Lung (tissue), 12 donors: ENCODE data around the gene ZNF326. TPM values are rescaled to one million over a fixed set of nuclear protein-coding genes. Genes with fewer than 3 reads are reported as not detected.

Source experiments
- ATAC-seq: fragments of 200-7000 bp; cut with Tn5 transposase; one replicate; pipeline ENCODE4 v1.9.1; 2020; ENCODE audit warnings: moderate number of reproducible peaks; ENCODE audit not compliant: insufficient read depth, low FRiP score
- DNase-seq, 3 donors: peaks; one replicate each; pipeline ENCODE4 v3.0.0-alpha.2; 2013 to 2017
- H3K27ac ChIP-seq, 2 donors: one replicate each; pipeline ENCODE4 v1.5.1; 2013; ENCODE audit warnings: mild to moderate bottlenecking in 2 of 2, moderate library complexity in 2 of 2, control low read depth in 1 of 2, inconsistent platforms in 1 of 2, low read depth in 1 of 2, low read length in 1 of 2
- H3K27me3 ChIP-seq, 3 donors: one replicate each; pipeline ENCODE4 v1.5.1; 2013; ENCODE audit warnings: low read length in 2 of 3; ENCODE audit not compliant: control insufficient read depth in 3 of 3, insufficient read depth in 3 of 3
- H3K36me3 ChIP-seq, 4 donors: one replicate each; pipeline ENCODE4 v1.5.1; 2013; ENCODE audit warnings: low read length in 4 of 4, mild to moderate bottlenecking in 1 of 4, moderate library complexity in 1 of 4; ENCODE audit not compliant: control insufficient read depth in 4 of 4, insufficient read depth in 4 of 4
- H3K4me1 ChIP-seq, 5 donors: one replicate each; pipeline ENCODE4 v1.5.1; 2013; ENCODE audit warnings: low read length in 5 of 5, mild to moderate bottlenecking in 2 of 5, moderate library complexity in 1 of 5; ENCODE audit not compliant: control insufficient read depth in 5 of 5, insufficient read depth in 5 of 5
- H3K4me3 ChIP-seq: one replicate; pipeline ENCODE4 v1.5.1; 2013; ENCODE audit warnings: mild to moderate bottlenecking, control low read depth, moderate library complexity
- H3K9ac ChIP-seq, 2 donors: one replicate each; pipeline ENCODE4 v1.5.1; 2013; ENCODE audit warnings: low read length in 2 of 2, control low read depth in 1 of 2; ENCODE audit not compliant: insufficient read depth in 1 of 2
- H3K9me3 ChIP-seq, 4 donors: one replicate each; pipeline ENCODE4 v1.5.1; 2013; ENCODE audit warnings: low read length in 3 of 4, mild to moderate bottlenecking in 1 of 4, moderate library complexity in 1 of 4; ENCODE audit not compliant: control insufficient read depth in 4 of 4, insufficient read depth in 3 of 4
- CTCF ChIP-seq: IDR thresholded peaks from 2 replicates; pipeline ENCODE4 v1.5.1; 2012; ENCODE audit warnings: mild to moderate bottlenecking; ENCODE audit errors: control extremely low read depth, extremely low read depth
- WGBS, 2 donors: extraction: QIAGEN DNeasy Blood & Tissue Kit; methylation state at CpG; one replicate each; pipeline ENCODE4 v1.1.7; 2013; 5-methylcytosine and 5-hydroxymethylcytosine counted together
- polyA plus RNA-seq, 2 donors: library from polyadenylated mRNA; stranded (reverse); fragments of 200-250 nt; gene quantifications; one replicate each; pipeline ENCODE4 v1.2.1, GENCODE V29; 2013
- total RNA-seq, 2 donors: library from RNA; depleted of rRNA in 1 of 2; stranded (reverse); fragments of >200 nt in 1 of 2; gene quantifications; one replicate each; pipeline ENCODE4 v1.2.1, GENCODE V29; 2014 to 2021
- donor health status: control.
- donor health status: control.
- donor health status: Bipolar disorder and iron deficiency.
- donor health status: healthy.
- donor health status: DM: yes; HTN: yes; CAD: no.

The ZNF326 gene
- total and polyA plus RNA-seq, 4 donors = 7.2 to 47.1 (median 13.8) TPM

- ATAC-seq = no peak
These were observed 4.3 kb downstream of the ZNF326 start for GRCh38 chr1:89999208-89999607.

GRCh38 chr1:89999628-90000027 is 4.7 kb downstream of the ZNF326 start:
- Histone ChIP-seq H3K4me1 (peaks cover 1 to 21% (median 6%) of the 10 kb centered on the region in 5 donors), H3K4me3 (no peak overlapping the region), H3K27ac (no peak overlapping the region), H3K9me3 (no peaks in the 10 kb centered on the region), H3K36me3 (peaks cover 0 to 4% (median 2%) of the 10 kb centered on the region in 4 donors), H3K9ac (no peak overlapping the region), H3K27me3 (no peaks in the 10 kb centered on the region)
- 71 to 88% methylated on average over 3 of the region's 3 CpGs for WGBS, 2 donors
- ATAC-seq = no peak
- TF ChIP-seq CTCF = no peak
- no peak for DNase-seq

More at GRCh38 chr1:89999208-89999607, 4.3 kb downstream of the ZNF326 start:
- H3K27me3 ChIP-seq = no peaks in the 10 kb centered on the region
- no peaks in the 10 kb centered on the region for H3K9me3 ChIP-seq
- H3K36me3 ChIP-seq = peaks cover 0 to 4% (median 2%) of the 10 kb centered on the region in 4 donors
- no peak overlapping the region for H3K9ac ChIP-seq
- peaks cover 1 to 21% (median 6%) of the 10 kb centered on the region in 5 donors for H3K4me1 ChIP-seq
- no peak overlapping the region for H3K27ac ChIP-seq
- no peak for DNase-seq
- no peak overlapping the region for H3K4me3 ChIP-seq
- TF ChIP-seq CTCF = no peak

GRCh38 chr1:90000934-90001676 is 6.2 kb downstream of the ZNF326 start:
- WGBS, 2 donors = 85 to 91% methylated on average over 2 of the region's 2 CpGs
- Histone ChIP-seq H3K9me3 (no peaks in the 10 kb centered on the region), H3K4me3 (no peak overlapping the region), H3K9ac (no peak overlapping the region), H3K4me1 (peaks cover 1 to 21% (median 6%) of the 10 kb centered on the region in 5 donors), H3K27me3 (no peaks in the 10 kb centered on the region), H3K27ac (no peak overlapping the region), H3K36me3 (peaks cover 0 to 15% (median 3%) of the 10 kb centered on the region in 4 donors)
- no peak for DNase-seq
- TF ChIP-seq CTCF = no peak
- no peak for ATAC-seq

GRCh38 chr1:90007979-90008404 is 13.1 kb downstream of the ZNF326 start:
- no peaks in the 10 kb centered on the region for H3K9me3 ChIP-seq
- peaks cover 0 to 3% (median 0%) of the 10 kb centered on the region in 5 donors for H3K4me1 ChIP-seq
- no peak for ATAC-seq
- no peak for TF ChIP-seq CTCF
- no peak overlapping the region for H3K4me3 ChIP-seq
- no peak for DNase-seq
- no peak overlapping the region for H3K27ac ChIP-seq
- H3K36me3 ChIP-seq = peaks cover 5 to 38% (median 10%) of the 10 kb centered on the region in 4 donors
- H3K9ac ChIP-seq = no peak overlapping the region
- WGBS, 2 donors = 41 to 74% methylated on average over 2 of the region's 2 CpGs
- no peaks in the 10 kb centered on the region for H3K27me3 ChIP-seq
